ENCODE data around the gene TMEM119. TPM values are rescaled to one million over a fixed set of nuclear protein-coding genes. Genes with fewer than 3 reads are reported as not detected.

Gene TMEM119
- total and polyA plus RNA-seq, 2 of the 13 experiments (the other 11 are each of a cell fraction or from before 2014, with no cell fraction given), result not detected

- TF ChIP-seq ZMAT5 (CRISPR knock-in tag; IDR thresholded peaks at IDR 0.05; ENCODE audit: borderline replicate concordance, low read depth), result no peak
- no peak for TF ChIP-seq REST (IDR thresholded peaks at IDR 0.05; ENCODE audit: borderline replicate concordance in 1 of 2, low read depth in 1 of 2, low read length in 2 of 2)
- 0 out of 2 replicates have a peak, but pooled peaks have one; percentile 44 for TF ChIP-seq SNAPC4 (CRISPR knock-in tag; IDR thresholded peaks at IDR 0.05)
- no peak for TF ChIP-seq ZNF446 (CRISPR knock-in tag; IDR thresholded peaks at IDR 0.05)
- peak; percentile 68 for TF ChIP-seq ZHX2 (IDR thresholded peaks at IDR 0.05; ENCODE audit: low read depth)
- no peak for TF ChIP-seq ZHX2 (CRISPR knock-in tag; IDR thresholded peaks at IDR 0.05; ENCODE audit: borderline replicate concordance)
- no peak for TF ChIP-seq ZNF766 (CRISPR knock-in tag; IDR thresholded peaks at IDR 0.05; ENCODE audit: borderline replicate concordance)
- TF ChIP-seq ZNF326 (CRISPR knock-in tag; IDR thresholded peaks at IDR 0.05; ENCODE audit: borderline replicate concordance), result no peak
- TF ChIP-seq ZNF138 (CRISPR knock-in tag; IDR thresholded peaks at IDR 0.05; ENCODE audit: low read depth), result peak; percentile 44; the same call in 1 of the 2 replicates
- no peak for TF ChIP-seq TRAFD1 (CRISPR knock-in tag; IDR thresholded peaks at IDR 0.05; ENCODE audit: borderline replicate concordance)
These were observed 35.3 kb downstream of the TMEM119 start, which contains the start of gene ISCU (continued) for GRCh38 chr12:108562348-108563135.
